HUES6 (cell line): ENCODE measurements around the gene GSC.

Source experiments
- H3K27ac ChIP-seq: 2 replicates; pipeline ENCODE4 v1.7.0; 2013; ENCODE audit warnings: low read depth, mild to moderate bottlenecking, low read length, inconsistent platforms
- H3K27me3 ChIP-seq: 2 replicates; pipeline ENCODE4 v1.6.1; 2013; ENCODE audit warnings: low read length; ENCODE audit not compliant: control insufficient read depth, insufficient read depth
- H3K36me3 ChIP-seq: 2 replicates; pipeline ENCODE4 v1.6.1; 2013; ENCODE audit warnings: low read length; ENCODE audit not compliant: control insufficient read depth, insufficient read depth
- H3K4me1 ChIP-seq: 2 replicates; pipeline ENCODE4 v1.6.1; 2013; ENCODE audit warnings: low read length; ENCODE audit not compliant: control insufficient read depth, insufficient read depth
- H3K4me3 ChIP-seq: 2 replicates; pipeline ENCODE4 v1.5.1; 2013; ENCODE audit warnings: low read depth, low read length
- H3K9ac ChIP-seq: one replicate; pipeline ENCODE4 v1.6.1; 2013; ENCODE audit warnings: mild to moderate bottlenecking, low read length
- H3K9me3 ChIP-seq: 2 replicates; pipeline ENCODE4 v1.6.1; 2013; ENCODE audit warnings: low read depth, low read length; ENCODE audit not compliant: control insufficient read depth, insufficient read depth

Gene GSC

DNA sequence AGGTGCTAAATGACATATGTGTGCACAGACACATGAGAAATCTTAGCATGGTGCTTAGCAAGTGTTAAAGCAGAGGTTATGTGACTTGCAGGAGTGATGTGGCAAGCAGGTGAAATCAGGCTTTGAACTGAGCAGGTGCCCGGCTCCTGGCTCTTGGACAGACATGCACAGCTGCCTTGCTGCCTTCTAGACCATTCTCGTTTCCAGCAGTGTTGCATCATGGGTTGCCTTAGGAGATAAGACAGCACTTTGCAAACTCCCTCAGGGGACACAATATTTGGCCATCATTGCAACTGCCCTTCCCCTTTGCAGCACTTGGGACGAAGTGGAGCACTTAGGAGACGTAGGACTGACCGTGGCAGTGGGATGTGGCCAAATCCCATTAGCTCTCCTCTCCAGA is 17.2 kb upstream of the GSC start:
- H3K9ac ChIP-seq = no peak overlapping the region
- no peak overlapping the region for H3K27ac ChIP-seq
- H3K4me3 ChIP-seq = no peak overlapping the region
- H3K36me3 ChIP-seq = no peaks in the 10 kb centered on the region
- no peaks in the 10 kb centered on the region for H3K9me3 ChIP-seq
- no peaks in the 10 kb centered on the region for H3K4me1 ChIP-seq
- peaks cover under 1% of the 10 kb centered on the region; the same call in 1 of the 2 replicates for H3K27me3 ChIP-seq

DNA sequence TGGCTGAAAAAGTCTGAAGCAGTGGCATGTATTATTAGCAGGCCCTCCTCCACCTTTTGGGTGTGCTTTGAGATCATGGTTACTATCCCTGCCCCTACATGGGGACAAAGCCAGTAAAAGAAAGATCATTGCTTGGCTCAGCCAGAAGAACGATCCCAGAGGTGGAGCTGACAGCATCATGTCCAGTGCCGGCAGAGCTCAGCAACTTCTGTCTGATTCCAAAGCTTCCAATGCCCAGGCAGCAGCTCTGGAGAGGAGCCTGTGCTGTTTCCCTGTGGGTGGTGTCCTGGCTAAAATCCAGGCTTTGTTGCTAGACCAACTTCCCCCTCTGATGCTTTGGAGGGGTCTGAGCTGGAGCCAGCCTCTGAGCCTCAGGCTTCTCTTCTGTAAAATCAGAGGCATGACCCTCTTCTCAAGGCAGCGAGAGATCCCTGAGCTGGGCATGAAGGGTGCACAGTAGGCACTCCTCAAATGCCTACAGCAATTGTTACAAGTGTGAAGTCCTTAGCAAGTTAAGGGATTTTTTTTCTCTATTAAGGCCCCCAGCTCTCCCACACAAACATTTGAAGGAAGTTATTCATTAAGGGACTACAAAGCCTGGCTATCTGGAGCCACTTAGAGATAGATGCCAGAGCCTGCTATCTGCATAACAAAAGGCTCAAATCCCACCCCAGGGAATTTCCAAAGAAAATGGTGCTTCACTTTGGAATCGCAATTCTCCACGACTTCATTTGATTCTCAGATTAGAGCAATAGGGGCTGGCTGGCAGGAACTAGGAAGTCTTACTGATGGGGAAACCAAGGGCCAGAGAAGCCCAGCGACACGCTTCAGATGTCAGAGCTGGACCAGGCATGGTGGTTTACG is 10.9 kb upstream of the GSC start:
- H3K36me3 ChIP-seq = no peaks in the 10 kb centered on the region
- peaks cover 54% of the 10 kb centered on the region for H3K27me3 ChIP-seq
- peaks cover 27% of the 10 kb centered on the region for H3K4me1 ChIP-seq
- no peak overlapping the region; the same call in 1 of the 2 replicates for H3K27ac ChIP-seq
- H3K9me3 ChIP-seq = no peaks in the 10 kb centered on the region
- peak overlapping the region; percentile 12; the same call in 1 of the 2 replicates for H3K4me3 ChIP-seq
- peak overlapping the region; percentile 3 for H3K9ac ChIP-seq

GRCh38 chr14:94779713-94780112 is 9.8 kb upstream of the GSC start:
- H3K4me3 ChIP-seq = no peak overlapping the region
- peaks cover 37% of the 10 kb centered on the region for H3K4me1 ChIP-seq
- no peak overlapping the region for H3K27ac ChIP-seq
- H3K9ac ChIP-seq = no peak overlapping the region
- no peaks in the 10 kb centered on the region for H3K36me3 ChIP-seq
- peaks cover 65% of the 10 kb centered on the region for H3K27me3 ChIP-seq
- no peaks in the 10 kb centered on the region for H3K9me3 ChIP-seq

- Histone ChIP-seq H3K27me3 (peaks cover 98% of the 10 kb centered on the region), H3K4me1 (peaks cover 64% of the 10 kb centered on the region)
Observed at GRCh38 chr14:94775871-94776210, 5.9 kb upstream of the GSC start.

GRCh38 chr14:94775091-94775870 is 5.4 kb upstream of the GSC start:
- Histone ChIP-seq H3K36me3 (no peaks in the 10 kb centered on the region), H3K27me3 (peaks cover 98% of the 10 kb centered on the region), H3K27ac (no peak overlapping the region), H3K4me1 (peaks cover 60% of the 10 kb centered on the region), H3K9me3 (no peaks in the 10 kb centered on the region), H3K9ac (peak overlapping the region; percentile 43), H3K4me3 (peak overlapping the region; percentile 42)

More at GRCh38 chr14:94775871-94776210, 5.9 kb upstream of the GSC start:
- Histone ChIP-seq H3K9ac (no peak overlapping the region), H3K9me3 (no peaks in the 10 kb centered on the region), H3K4me3 (peak overlapping the region; percentile 42; the same call in 1 of the 2 replicates), H3K36me3 (no peaks in the 10 kb centered on the region), H3K27ac (no peak overlapping the region)

GRCh38 chr14:94774344-94775090 is 4.6 kb upstream of the GSC start:
- H3K27me3 ChIP-seq = peaks cover 100% of the 10 kb centered on the region

GRCh38 chr14:94773655-94774343 is 3.9 kb upstream of the GSC start:
- H3K9me3 ChIP-seq = no peaks in the 10 kb centered on the region
- peak overlapping the region; percentile 45 for H3K9ac ChIP-seq
- H3K27me3 ChIP-seq = peaks cover 100% of the 10 kb centered on the region
- H3K4me3 ChIP-seq = peak overlapping the region; percentile 67
- no peaks in the 10 kb centered on the region for H3K36me3 ChIP-seq
- no peak overlapping the region for H3K27ac ChIP-seq
- peaks cover 65% of the 10 kb centered on the region for H3K4me1 ChIP-seq

More at GRCh38 chr14:94774344-94775090, 4.6 kb upstream of the GSC start:
- no peaks in the 10 kb centered on the region for H3K9me3 ChIP-seq
- H3K4me1 ChIP-seq = peaks cover 60% of the 10 kb centered on the region
- no peaks in the 10 kb centered on the region for H3K36me3 ChIP-seq
- H3K4me3 ChIP-seq = peak overlapping the region; percentile 67; the same call in 1 of the 2 replicates
- no peak overlapping the region for H3K27ac ChIP-seq
- peak overlapping the region; percentile 45 for H3K9ac ChIP-seq

DNA sequence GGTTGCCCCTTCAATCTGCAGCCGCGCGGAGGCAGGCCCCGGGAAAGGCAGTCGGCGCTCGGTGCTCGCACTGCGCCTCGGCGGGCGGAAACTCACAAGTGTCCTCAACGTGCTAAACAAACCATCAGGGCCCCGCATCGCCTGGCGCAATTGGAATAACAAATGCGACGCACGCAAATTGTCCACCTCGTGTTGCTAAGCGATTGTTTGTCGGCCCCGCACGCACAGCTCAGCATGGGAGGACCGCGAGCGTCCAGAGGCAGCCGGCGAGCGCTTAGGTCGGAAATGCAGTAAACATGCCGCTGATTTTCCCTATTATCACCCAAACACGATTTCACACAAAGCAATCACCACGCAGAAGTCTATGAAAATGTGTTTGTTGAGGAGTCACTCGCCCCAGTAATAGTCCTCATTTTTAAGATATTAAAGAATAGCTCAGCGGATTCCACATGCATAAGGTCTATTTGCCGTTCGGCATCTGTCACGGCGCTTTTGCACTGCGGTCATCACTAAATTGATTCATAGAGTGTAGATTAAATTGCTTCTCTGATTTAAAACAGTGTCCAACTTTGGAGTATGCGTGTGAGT is 3.2 kb upstream of the GSC start:
- H3K9ac ChIP-seq = peak overlapping the region; percentile 45
- peaks cover 100% of the 10 kb centered on the region for H3K27me3 ChIP-seq
- peaks cover 66% of the 10 kb centered on the region for H3K4me1 ChIP-seq
- no peaks in the 10 kb centered on the region for H3K9me3 ChIP-seq
- peak overlapping the region; percentile 67 for H3K4me3 ChIP-seq
- no peaks in the 10 kb centered on the region for H3K36me3 ChIP-seq
- H3K27ac ChIP-seq = no peak overlapping the region

- Histone ChIP-seq H3K9me3 (no peaks in the 10 kb centered on the region), H3K27ac (no peak overlapping the region), H3K27me3 (peaks cover 100% of the 10 kb centered on the region), H3K9ac (peak overlapping the region; percentile 9), H3K36me3 (no peaks in the 10 kb centered on the region), H3K4me3 (peak overlapping the region; percentile 67), H3K4me1 (peaks cover 69% of the 10 kb centered on the region)
Observed at GRCh38 chr14:94772548-94772947, 2.6 kb upstream of the GSC start.

GRCh38 chr14:94771906-94772490 is 2.1 kb upstream of the GSC start:
- Histone ChIP-seq H3K36me3 (no peaks in the 10 kb centered on the region), H3K27ac (no peak overlapping the region), H3K9me3 (no peaks in the 10 kb centered on the region), H3K9ac (no peak overlapping the region), H3K27me3 (peaks cover 100% of the 10 kb centered on the region), H3K4me1 (peaks cover 73% of the 10 kb centered on the region), H3K4me3 (peak overlapping the region; percentile 67)
